ENCODE results near the gene EXD3.
A peak's percentile ranks its signal among the peaks of the same experiment; 100 is the strongest.
"Not testable (repeated sequence)": the region's sequence is repeated elsewhere in the genome, so short reads cannot be mapped to it uniquely, and the experiment has no call there.

Gene EXD3

DNA sequence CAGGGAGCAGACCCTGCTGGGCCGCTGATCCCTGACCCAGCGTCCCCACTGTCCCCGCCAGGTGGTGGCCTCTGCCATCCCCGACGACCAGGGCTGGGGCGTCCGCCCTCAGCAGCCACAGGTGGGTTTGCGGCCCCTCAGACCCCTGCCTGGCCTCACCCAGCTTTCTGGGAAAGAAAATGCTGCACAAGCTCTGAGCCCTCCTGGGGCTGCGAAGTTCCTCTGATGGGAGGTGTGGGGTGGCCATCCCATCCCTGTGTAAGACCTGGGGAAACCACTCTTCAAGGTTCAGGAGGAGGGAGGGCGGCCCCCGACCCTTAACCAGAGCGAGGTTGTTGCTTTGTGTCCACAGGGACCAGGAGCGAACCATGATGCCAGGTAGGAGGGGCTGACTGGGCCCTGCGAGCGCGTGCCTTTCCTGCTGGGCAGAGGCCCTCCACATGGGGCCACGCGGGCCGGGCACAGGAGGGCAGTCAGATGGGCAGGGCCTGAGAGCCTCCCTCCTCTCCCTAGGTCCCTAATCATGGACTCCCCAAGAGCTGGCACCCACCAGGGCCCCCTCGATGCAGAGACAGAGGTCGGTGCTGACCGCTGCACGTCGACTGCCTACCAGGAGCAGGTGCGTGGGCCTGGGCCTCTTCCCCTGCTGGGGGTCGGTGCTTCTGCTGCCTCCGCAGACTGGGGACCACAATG lies 7.9 kb upstream of the EXD3 start:
- no peak for DNase-seq

DNA sequence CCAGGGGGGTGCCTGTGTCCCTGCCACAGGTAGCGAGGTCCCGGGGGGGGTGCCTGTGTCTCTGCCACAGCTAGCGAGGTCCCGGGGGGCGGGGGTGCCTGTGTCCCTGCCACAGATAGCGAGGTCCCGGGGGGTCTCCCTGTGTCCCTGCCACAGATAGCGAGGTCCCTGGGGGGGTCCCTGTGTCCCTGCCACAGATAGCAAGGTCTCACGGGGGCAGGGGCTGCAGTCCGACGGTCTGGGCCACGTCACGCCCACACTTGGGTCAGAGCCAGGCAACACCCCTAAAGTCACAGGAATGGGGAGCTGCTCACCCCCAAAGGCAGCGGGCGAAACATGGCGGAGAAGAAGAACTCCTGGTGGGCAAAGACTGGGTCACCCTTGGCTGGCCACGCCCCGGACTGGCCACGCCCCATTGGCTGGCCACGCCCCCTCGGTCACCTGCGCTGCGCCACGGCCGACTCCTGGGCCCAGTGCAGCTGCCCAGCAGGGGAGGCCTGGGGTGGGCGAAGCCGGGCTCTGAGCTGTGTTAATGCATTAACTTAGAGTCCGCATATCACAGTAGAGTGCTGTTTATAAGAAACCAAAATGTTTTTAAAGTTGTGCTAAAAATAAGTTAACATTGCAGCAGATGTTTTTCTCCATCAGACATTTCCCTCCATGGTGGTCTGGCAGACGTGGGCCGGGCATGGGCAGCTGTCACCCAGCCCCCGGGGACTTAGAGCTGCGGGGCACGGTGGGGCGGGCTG lies 7.2 kb upstream of the EXD3 start:
- no peak for DNase-seq

DNA sequence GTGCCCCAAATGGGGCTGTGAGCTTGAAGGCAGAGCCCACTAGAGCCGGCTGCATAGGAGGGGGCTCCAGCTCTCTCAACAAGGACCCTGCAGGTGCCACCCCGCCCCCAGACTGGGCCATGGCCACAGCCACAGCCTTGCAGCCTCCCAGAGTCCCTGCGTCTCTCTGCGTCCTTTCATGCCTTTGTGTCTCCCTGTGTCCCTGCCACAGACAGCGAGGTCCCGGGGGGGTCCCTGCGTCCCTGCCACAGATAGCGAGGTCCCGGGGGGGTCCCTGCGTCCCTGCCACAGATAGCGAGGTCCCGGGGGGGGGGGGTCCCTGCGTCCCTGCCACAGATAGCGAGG lies 6.6 kb upstream of the EXD3 start:
- DNase-seq: no peak

DNA sequence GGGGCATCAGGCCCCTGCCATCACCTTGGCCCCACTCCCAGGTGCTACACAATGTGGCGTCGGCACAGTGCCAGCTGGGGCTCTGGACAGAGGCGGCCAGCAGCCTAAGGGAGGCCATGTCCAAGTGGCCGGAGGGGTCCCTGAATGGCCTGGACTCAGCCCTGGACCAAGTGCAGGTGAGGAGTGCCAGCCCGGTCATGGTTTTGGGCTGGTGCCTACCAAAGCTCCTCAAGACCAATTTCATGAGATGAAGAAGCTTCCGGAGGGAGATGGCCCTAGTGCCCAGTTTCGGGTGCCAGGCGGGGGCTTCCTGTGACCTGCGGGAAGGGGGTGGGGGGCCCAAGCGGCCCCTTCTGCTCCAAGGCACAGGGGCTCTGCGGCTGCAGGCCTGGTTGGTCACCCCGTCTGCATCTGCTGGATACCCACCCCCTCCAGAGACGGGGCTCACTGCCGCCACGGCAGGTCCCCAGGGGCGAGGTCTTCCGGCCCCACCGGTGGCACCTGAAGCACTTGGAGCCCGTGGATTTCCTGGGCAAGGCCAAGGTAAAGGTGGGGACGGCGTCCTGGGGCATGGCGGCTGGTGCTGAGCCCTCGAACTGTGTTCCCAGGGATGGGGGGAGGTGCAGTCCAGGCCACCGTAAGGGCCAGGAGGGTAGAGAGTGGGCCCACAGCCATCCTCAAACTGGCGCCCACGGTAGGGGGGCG lies 6.0 kb upstream of the EXD3 start:
- no peak for DNase-seq

DNA sequence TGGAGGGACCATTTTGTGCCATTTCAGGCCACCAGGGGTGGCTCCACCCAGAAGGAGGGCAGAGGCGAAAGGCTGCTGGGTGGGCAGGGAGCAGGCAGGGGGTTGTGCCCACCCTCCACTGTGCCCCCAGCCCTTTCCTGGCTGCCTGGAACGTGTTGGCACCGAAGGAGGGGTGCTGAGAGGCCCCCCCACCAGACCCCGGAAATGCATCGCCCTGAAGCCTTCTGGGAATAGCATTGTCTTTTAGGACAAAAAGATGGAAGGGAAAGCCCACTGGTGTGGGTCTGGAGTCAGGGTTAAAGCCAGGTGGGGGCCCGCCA lies 5.3 kb upstream of the EXD3 start:
- DNase-seq: no peak

DNA sequence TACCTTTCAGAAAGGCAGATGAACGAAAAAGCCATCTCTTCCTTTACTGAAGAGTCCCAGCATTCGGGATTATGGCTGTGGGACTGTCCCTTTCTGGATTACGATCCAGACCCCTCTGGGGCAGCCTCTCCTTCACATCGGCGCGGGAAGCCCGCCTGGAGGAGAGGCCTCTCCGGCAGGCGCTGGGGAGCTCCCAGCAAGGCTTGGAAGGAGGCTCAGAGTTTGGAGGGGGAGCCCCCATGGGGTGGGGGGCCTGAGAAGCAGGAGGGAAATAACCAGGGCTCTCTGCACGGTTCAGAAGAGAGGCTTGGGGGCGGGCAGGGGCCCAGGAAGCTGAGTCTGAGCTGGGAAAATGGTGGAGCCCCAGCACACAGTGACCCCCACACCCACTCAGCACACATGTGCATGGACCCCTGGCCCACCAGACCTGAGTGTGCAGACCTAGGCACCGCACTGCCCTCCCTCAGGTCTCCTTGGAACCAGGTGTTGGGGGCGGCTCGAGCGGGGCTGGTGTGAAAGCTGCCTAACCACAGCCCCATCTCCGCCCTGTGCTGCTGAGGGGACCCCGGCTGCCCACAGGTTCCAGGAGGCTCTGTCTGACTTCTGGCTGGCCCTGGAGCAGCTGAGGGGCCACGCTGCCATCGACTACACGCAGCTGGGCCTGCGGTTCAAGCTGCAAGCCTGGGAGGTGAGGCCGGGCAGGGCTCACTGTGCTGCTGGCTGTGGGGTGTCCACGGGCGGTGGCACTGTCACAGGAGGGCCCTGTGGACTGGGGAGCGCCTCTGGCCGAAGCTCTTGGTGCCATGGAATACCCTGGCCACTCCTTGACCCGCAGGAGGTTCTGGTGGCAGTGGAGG lies 4.7 kb upstream of the EXD3 start:
- DNase-seq: no peak

DNA sequence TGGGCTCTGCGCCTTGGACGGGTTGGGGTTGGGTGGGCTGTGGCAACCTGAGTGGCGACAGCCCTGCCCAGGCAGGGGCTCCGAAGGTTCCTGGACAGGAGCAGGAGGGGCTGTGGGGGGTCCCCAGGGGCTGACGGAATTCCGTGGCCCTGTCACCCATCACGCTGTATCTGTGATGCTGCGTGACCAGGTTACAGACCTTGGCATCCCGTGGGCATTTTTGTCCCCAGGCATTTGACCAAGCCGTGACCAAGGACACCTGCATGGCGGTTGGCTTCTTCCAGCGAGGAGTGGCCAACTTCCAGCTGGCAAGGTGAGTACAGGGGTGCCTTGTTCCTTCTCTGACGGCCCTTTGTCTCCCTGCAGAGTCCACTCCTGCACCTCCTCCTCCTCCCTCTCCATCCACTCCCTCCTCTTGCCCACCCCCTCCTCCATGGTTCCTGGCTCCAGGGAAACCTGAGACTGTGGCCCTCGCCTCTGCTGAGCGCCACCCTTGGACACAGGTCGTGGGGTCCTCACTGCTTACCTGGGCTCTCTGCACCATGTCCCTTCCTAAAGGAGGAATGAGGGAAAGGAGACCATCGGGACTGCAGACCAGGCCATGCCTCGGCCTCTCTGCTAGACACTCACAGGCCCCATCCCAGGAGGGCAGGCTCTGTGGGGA lies 3.2 kb upstream of the EXD3 start:
- DNase-seq: no peak

DNA sequence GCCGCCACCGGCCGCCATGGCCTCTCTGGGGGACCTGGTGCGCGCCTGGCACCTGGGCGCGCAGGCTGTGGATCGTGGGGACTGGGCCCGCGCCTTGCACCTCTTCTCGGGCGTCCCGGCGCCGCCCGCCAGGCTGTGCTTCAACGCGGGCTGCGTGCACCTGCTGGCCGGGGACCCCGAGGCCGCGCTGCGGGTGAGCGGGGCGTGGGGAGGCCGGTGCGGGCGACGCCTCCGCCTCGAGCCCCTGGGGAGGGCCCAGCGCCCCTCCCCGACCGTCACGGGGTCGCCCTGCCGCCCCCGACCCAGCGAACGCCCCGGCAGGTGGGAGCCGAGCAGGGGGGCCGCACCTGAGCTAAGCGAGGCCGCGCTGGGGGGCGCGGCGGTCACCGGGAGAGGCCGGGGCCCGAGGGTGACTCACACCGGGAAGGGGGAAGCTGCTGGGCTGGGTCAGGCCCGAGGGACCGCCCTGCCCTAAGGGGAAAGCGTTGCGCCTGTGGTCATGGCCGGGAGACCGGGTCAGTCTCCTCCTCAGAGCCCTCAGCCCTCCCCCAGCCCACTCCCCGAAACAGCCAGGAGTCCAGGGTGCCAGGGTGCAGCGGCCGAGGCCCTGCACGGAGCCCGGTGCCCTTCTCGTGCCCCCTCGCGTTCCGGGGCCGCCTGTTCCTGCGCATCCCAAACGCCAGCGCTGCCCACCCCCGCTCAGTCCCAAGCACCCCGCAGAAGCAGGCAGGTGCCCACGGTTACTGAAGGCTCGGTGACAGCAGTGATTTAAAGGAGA lies 741 bp upstream of the EXD3 start:
- DNase-seq: no peak

DNA sequence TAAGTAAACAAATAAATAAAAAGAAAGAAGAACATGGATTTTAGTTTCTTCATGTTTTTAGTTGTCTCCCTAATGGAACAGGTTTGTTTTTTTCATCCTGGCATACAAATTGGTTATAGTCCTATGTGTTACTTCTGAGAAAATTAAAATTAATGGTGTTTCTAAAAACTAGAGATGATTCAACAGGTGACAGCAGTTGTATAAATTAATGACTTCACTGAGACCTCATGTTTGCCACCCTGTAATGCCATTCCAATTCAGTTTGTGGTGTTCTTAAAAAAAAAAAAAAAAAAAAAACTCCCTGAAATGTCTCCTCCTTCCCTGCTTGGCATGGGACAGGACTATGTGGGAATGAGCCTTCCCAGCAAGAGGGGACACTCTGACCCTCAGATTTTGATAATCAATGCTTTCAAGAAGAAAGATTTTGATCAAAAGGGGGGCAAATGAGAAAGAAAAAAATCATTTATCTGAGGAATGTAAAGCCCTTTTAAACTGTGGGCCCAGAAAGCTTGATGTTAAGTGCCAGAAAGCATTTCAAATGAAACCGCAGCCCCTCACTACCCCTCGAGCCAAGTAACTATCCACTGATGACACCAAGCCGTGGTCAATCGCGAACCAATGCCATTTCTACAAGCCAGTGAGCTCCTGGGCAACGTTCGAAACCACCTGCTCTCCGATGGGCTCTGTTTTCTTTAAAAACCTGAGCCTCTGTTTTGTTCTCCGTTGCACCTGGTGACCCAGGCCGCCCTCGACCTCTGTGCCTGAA lies 941 bp downstream of the EXD3 start:
- DNase-seq: no peak

DNA sequence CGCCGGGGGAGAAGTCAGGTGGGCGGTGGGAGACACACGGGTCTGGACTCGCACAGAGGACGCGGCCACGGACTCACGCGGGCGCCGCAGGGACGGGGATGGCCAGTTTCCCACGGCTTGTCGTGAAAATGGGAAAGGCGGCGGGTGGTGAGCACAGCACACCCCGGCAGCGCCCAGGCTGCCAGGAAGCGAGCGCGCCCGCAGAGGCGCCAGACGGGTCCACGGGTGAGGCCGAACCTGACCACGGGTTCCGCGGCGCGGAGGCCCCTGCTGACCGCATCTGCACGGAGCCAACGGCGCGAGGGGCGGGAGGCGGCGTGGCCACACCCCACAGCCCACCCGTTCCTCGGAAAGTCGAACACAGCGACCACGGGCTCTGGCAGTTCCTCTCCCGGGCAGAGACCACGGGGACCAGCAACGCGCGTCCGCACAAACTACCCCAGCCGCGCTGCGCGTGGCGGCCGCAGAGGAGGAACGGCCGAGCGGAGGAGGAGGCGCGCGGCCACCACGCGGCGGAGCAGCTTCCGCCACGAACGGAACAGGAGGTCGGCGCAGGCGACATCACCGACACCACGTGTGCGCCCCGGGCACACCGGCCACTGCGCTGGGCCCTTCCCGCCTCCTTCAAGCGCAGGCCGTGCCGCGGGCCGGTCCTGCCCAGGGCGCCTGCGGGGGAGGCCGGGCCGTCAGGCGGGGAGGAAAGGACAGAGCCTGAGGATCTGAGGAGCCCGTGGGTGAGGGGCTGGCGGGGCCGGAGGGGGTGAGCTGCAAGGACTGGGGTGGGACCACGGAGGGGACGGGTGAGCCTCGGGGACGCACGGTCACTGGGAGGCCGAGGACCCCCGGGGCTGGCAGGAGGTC lies 5.6 kb downstream of the EXD3 start:
- DNase-seq: no peak

DNA sequence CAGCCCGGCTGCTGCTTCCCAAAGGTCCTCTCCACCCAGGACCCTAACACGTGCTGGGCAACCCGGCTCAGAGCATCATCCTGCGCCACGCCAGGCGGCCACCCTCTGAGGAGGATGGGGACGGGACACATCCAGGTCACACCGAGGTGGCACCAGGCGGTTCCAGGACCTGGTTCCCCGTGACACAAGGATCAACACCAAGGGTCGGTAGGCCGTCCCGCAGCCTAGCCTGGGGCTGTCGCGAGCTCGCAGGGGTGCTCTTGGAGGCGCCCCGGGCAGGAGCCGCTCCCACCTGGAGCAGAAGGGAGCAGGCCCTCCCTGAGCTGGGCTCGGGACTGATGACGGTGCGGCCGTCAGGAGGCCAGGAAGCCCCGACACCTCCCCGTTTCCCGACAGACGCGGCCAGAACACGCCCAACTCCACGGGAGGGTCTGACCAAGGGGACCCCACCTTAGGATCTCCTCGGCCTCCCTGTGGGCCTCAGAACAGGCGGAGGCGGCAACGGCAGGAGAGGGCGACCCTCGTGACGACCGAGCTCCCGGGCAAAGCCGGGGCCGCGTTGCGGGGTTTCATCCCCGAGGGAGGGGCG lies 6.3 kb downstream of the EXD3 start:
- DNase-seq: no peak

DNA sequence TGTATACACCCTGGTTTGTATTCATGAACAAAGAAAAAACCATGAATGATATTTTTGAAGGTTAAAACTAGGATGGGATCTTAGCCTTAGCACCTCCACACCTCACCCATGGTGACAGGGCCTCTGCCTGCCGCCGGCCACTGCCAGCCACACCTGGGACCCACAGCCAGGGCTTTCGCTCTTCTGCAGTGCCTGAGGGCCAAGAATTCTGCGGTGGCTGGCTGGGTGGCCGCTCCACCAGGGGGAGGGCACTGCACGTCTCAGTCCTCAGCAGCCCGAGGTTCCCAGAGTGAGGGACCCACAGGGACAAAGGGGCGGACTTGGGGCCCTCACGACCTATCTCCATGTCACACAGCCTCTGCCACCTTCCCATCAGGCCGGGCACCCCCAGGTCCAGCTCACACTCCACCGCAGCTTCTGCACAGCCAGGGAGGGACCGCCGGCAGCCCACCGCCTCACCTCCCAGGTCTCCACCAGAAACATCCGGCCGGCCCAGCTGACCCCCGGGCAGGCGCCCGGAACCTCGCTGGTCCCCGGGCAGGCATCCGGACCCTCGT lies 6.9 kb downstream of the EXD3 start:
- DNase-seq: no peak

DNA sequence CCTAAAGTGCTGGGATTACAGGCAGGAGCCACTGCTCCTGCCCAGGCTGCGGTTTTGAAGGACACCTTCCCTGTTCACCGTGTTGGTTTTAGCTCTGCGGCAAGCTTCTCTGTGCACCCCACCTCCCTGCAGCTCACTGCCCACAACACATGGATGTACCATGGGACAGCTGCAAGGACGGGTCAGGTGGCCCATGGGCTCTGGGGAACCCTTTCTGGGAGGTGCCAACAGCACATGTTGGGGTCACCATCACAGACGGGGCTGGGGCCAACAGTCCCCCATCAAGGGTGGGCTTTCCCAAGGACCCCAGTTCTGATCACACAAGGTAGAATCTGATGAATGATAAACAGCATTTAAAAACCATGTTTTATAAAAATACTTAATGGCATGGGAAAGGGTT lies 7.5 kb downstream of the EXD3 start:
- no peak for DNase-seq

DNA sequence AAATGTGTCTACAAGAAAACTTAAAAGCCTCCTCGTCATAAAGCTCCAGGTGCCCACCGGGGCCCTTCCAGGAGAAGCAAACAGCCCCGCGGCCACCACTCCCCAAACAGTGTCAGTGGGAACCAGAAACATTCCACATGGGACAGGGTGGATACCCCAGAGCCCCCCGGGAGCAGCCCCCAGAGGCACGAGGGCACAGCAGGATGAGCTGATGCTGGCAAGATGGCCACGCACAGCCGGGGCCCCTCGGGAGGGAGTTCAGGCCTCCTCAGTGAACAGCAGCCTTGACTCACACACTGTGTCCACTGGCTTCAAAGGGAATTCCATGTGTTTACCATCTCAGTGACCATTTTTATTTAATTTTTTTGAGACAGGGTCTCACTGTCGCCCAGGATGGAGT lies 10.5 kb downstream of the EXD3 start:
- DNase-seq: no peak

DNA sequence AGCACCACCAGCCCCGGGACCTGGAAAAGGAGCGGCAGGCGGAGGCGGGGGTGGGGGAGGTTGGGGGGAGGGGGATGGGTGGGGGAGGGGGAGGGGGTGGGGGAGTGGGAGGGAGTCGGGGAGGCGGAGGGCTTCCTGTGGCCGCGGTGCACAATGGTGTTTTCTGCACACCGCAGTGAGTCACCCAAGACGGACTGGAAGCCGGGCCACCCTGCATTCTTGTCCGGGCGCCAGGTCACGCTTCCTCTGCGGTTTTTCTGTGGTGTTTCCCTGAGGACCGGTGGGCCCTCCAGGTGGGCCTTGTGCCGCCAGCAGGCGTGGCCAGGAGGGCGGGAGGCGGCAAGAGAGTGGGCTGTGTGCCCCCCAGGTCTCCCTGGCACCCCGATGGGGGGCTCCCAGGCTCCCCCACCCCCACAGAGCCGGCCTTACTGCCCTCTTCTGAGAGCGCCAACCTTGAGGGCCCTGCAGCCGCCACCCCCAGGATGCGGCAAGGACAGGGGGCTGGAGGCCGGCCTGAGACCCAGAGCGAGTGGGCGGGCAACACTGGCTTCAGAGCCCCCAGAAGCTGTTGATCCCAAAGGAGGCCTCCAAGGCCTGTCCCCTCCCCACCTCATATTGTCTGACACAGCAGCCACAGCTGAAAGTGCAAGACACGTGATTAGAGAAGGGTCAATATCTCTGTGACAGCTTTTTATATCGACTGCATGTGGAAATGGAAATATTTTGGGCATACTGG lies 11.1 kb downstream of the EXD3 start:
- DNase-seq: peak; percentile 88

DNA sequence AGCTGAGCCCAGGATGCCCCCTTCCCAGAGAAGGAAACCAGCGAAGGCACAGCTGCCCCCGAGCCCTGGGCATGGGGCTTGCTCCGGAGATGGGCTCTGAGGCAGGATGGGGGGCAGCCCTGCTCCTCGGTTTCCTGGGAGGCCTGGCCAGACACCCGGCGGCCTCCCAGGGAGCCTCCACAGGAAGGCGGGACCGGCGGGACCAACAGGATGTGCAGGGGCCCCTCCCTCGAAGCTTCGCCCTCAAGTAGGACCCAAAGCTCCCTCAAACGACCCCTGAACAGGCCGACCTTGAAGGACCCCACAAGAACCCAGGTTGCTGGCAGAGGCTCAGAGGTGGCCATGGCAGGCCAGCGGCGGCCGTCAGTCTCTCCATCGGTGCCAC lies 11.7 kb downstream of the EXD3 start:
- DNase-seq: no peak

DNA sequence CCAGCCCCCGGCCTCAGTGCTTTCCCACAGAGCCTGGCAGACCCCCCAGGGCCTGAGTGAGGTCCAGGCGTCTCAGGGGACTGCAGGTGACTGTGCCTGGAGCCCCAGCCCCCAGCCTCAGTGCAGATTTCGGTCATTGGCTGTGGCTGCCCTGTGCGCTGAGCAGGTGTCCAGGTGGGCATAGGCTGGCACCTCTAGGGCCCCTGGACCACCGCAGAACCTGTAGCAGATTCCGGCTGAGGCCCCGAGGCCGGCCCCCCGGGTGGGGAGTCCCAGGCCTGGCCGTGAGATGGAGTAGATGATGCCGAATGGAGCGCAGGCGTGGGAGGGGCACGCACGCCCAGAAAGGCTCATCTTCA lies 12.1 kb downstream of the EXD3 start:
- DNase-seq: no peak

DNA sequence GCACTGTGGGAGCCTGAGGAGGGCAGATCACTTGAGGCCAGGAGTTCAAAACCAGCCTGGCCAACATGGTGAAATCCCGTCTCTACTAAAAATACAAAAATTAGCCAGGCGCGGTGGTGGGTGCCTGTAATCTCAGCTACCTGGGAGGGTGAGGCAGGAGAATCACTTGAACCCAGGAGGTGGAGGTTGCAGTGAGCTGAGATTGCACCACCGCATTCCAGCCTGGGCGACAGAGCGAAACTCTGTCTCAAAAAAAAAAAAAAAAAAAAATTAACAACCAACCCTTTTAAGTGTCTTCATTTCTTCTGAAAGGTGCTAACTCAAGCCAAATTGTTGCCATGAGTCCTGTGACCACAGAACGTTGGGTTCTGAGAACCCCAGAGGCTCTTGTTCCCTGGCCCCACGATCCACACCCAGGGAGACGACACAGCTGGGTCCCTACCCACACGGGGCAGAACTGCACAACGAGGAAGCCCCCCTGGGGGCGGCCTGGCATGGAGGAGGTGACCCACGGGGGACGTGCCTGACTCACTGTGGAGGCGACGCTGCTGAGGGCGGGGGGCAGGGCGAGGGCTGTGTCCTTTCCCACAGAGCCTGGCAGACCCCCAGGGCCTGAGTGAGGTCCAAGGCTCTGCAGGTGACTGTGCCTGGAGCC lies 12.6 kb downstream of the EXD3 start:
- DNase-seq: not testable (repeated sequence)
